HepG2 (cell line): Measurements from ENCODE around the gene MOB4. TPM values are rescaled to one million over a fixed set of nuclear protein-coding genes. Genes with fewer than 3 reads are reported as not detected.
A peak's percentile ranks its signal among the peaks of the same experiment; 100 is the strongest.

Experiments
- ATF6 ChIP-seq: sonication (generic); formaldehyde crosslinking; conservative IDR thresholded peaks from 2 replicates; pipeline ENCODE4 v1.4.0; 2020; ENCODE audit warnings: missing genetic modification reagents
- GATAD1 ChIP-seq: IDR thresholded peaks from 2 replicates; pipeline ENCODE4 v1.6.1; 2016; ENCODE audit warnings: missing genetic modification reagents, missing compliant biosample characterization
- HINFP ChIP-seq: sonication (generic); formaldehyde crosslinking; IDR thresholded peaks from 2 replicates; pipeline ENCODE4 v1.4.0; 2020; ENCODE audit warnings: low read depth, mild to moderate bottlenecking, missing genetic modification reagents
- ISL2 ChIP-seq: sonication (generic); formaldehyde crosslinking; IDR thresholded peaks from 2 replicates; pipeline ENCODE4 v1.5.0; 2020; ENCODE audit warnings: missing genetic modification reagents
- PAXIP1 ChIP-seq: sonication (generic); formaldehyde crosslinking; conservative IDR thresholded peaks from 2 replicates; pipeline ENCODE4 v1.4.0; 2020; ENCODE audit warnings: mild to moderate bottlenecking, missing genetic modification reagents, moderate library complexity
- PHF20 ChIP-seq: sonication (generic); formaldehyde crosslinking; IDR thresholded peaks from 2 replicates; pipeline ENCODE4 v1.5.0; 2020; ENCODE audit warnings: mild to moderate bottlenecking, missing genetic modification reagents
- PHF8 ChIP-seq: sonication (generic); formaldehyde crosslinking; IDR thresholded peaks from 2 replicates; pipeline ENCODE4 v1.5.0; 2020; ENCODE audit warnings: missing genetic modification reagents
- RBM39 ChIP-seq: fragments of 200-400 bp; formaldehyde crosslinking; IDR thresholded peaks from one replicate; pipeline ENCODE4 v1.6.1; 2018; ENCODE audit warnings: antibody characterized with exemption, mild to moderate bottlenecking, low read depth, low read length; ENCODE audit not compliant: poor library complexity, severe bottlenecking
- SOX6 ChIP-seq, 2 experiments: fragments of 450-650 bp in 1 of 2; sonication (generic) in 1 of 2; formaldehyde crosslinking in 1 of 2; IDR thresholded peaks; 2 replicates each; pipeline versions ENCODE4 v1.4.0 to v1.6.1; 2017 to 2020; ENCODE audit warnings: antibody characterized with exemption in 1 of 2, mild to moderate bottlenecking in 1 of 2, missing genetic modification reagents in 1 of 2
- ZBED4 ChIP-seq: sonication (generic); formaldehyde crosslinking; IDR thresholded peaks from 2 replicates; pipeline ENCODE4 v1.4.0; 2020; ENCODE audit warnings: missing genetic modification reagents, borderline replicate concordance
- ZNF160 ChIP-seq: sonication (generic); formaldehyde crosslinking; IDR thresholded peaks from 2 replicates; pipeline ENCODE4 v1.8.0; 2022; ENCODE audit warnings: mild to moderate bottlenecking, inconsistent platforms, missing genetic modification reagents
- ZNF180 ChIP-seq: sonication (generic); formaldehyde crosslinking; IDR thresholded peaks from 2 replicates; pipeline ENCODE4 v1.4.0; 2020; ENCODE audit warnings: low read depth, missing genetic modification reagents, borderline replicate concordance
- ZNF20 ChIP-seq: sonication (generic); formaldehyde crosslinking; IDR thresholded peaks from 2 replicates; pipeline ENCODE4 v1.4.0; 2020; ENCODE audit warnings: mild to moderate bottlenecking, moderate library complexity, missing genetic modification reagents
- ZNF205 ChIP-seq: IDR thresholded peaks from 2 replicates; pipeline ENCODE4 v1.6.1; 2018; ENCODE audit warnings: missing biosample characterization, missing genetic modification reagents
- ZNF350 ChIP-seq: sonication (generic); formaldehyde crosslinking; IDR thresholded peaks from 2 replicates; pipeline ENCODE4 v1.4.0; 2020; ENCODE audit warnings: mild to moderate bottlenecking, low read depth, missing genetic modification reagents, borderline replicate concordance
- ZSCAN9 ChIP-seq: IDR thresholded peaks from 2 replicates; pipeline ENCODE4 v1.6.1; 2016; ENCODE audit warnings: borderline replicate concordance
- polyA plus RNA-seq, 8 experiments: library from polyadenylated mRNA; depleted of rRNA in 3 of 8; stranded (reverse) in 7 of 8; unstranded in 1 of 8; fragments of >200 nt; fragmentation: Illumina TruSeq in 4 of 8; extraction: Trizol in 4 of 8; gene quantifications; 2 replicates each; pipeline versions ENCODE4 v1.2.1 to v1.2.3, GENCODE V29; 2011 to 2016; ENCODE audit warnings: low read depth in 4 of 8, missing spikeins in 1 of 8, mixed read lengths in 1 of 8; ENCODE audit not compliant: insufficient read depth in 1 of 8
- total RNA-seq, 5 experiments: library from RNA; depleted of rRNA; stranded (reverse); fragments of >200 nt; fragmentation: Illumina TruSeq; extraction: Trizol; gene quantifications; 2 replicates each; pipeline ENCODE4 v1.2.3, GENCODE V29; 2016; ENCODE audit warnings: low read depth in 1 of 5

The MOB4 gene
- total and polyA plus RNA-seq, 2 of the 13 experiments (the other 11 are each of a cell fraction or from before 2014, with no cell fraction given) = 35.7 to 38.6 TPM

GRCh38 chr2:197499594-197500502 is 16.0 kb upstream of the MOB4 start, which contains the start of the genes HSPD1 and HSPE1 (continued):
- TF ChIP-seq ZNF350 (peak; percentile 99), ZNF205 (CRISPR knock-in tag) (peak; percentile 92), ZNF180 (peak; percentile 94), ZNF20 (peak; percentile 46; the same call in 1 of the 2 replicates), ATF6 (CRISPR knock-in tag) (peak; percentile 66; the same call in 1 of the 2 replicates), PHF20 (CRISPR knock-in tag) (peak; percentile 87), SOX6 (IDR thresholded peaks at IDR 0.05) (no peak), SOX6 (CRISPR knock-in tag; IDR thresholded peaks at IDR 0.05) (peak; percentile 90), ZNF160 (CRISPR knock-in tag) (peak; percentile 94; the same call in 1 of the 2 replicates), ZBED4 (CRISPR knock-in tag) (peak; percentile 83; the same call in 1 of the 2 replicates), ZSCAN9 (CRISPR knock-in tag) (peak; percentile 96), HINFP (CRISPR knock-in tag) (peak; percentile 85), ISL2 (CRISPR knock-in tag) (peak; percentile 93), PAXIP1 (CRISPR knock-in tag) (peak; percentile 93), RBM39 (no peak), PHF8 (CRISPR knock-in tag) (peak; percentile 98), GATAD1 (CRISPR knock-in tag) (peak; percentile 82)
